CD4-positive, alpha-beta T cell treated with Interleukin-4 for 4 hours (primary cell): ENCODE results near the gene OXSR1.
"Not testable (repeated sequence)": the region's sequence is repeated elsewhere in the genome, so short reads cannot be mapped to it uniquely, and the experiment has no call there.

Experiments used
- DNase-seq: peaks from one replicate; pipeline ENCODE4 v3.0.0-alpha.2; 2020

Gene OXSR1

GRCh38 chr3:38276081-38276916 lies 111.0 kb downstream of the OXSR1 start:
- DNase-seq: no peak

GRCh38 chr3:38276917-38277630 lies 111.7 kb downstream of the OXSR1 start:
- DNase-seq: no peak

GRCh38 chr3:38278841-38279240 lies 113.5 kb downstream of the OXSR1 start:
- DNase-seq: no peak

- no peak for DNase-seq
Measured at GRCh38 chr3:38281895-38282686, 116.8 kb downstream of the OXSR1 start, which contains the start of gene SLC22A14. Gene SLC22A14 (plus strand): TSS chr3:38282294. CDS start chr3:38306027, 23,733 bp downstream.

GRCh38 chr3:38283810-38284755 lies 118.7 kb downstream of the OXSR1 start:
- no peak for DNase-seq

GRCh38 chr3:38284756-38285150 lies 119.4 kb downstream of the OXSR1 start:
- DNase-seq: no peak

- DNase-seq: not testable (repeated sequence)
Measured at GRCh38 chr3:38289286-38290217, 124.2 kb downstream of the OXSR1 start.

GRCh38 chr3:38297053-38297452 lies 131.7 kb downstream of the OXSR1 start:
- DNase-seq: not testable (repeated sequence)

- no peak for DNase-seq
Measured at GRCh38 chr3:38297537-38297936, 132.2 kb downstream of the OXSR1 start.

- no peak for DNase-seq
Measured at GRCh38 chr3:38297947-38298711, 132.8 kb downstream of the OXSR1 start.
